SW480 (cell line): ENCODE results near the gene AADACL4.
"Not testable (repeated sequence)": the region's sequence is repeated elsewhere in the genome, so short reads cannot be mapped to it uniquely, and the experiment has no call there.

ENCODE experiments used
- DNase-seq: peaks from one replicate; pipeline ENCODE4 v3.0.0-alpha.2; 2016; ENCODE audit warnings: low spot score

AADACL4 gene

GRCh38 chr1:12629985-12630760 is 13.7 kb upstream of the AADACL4 start:
- DNase-seq: no peak

- DNase-seq: no peak
These were observed 12.8 kb upstream of the AADACL4 start for GRCh38 chr1:12630946-12631530.

GRCh38 chr1:12631571-12631970 is 12.3 kb upstream of the AADACL4 start:
- DNase-seq: no peak

GRCh38 chr1:12634156-12634555 is 9.7 kb upstream of the AADACL4 start:
- DNase-seq: no peak

GRCh38 chr1:12634696-12635202 is 9.1 kb upstream of the AADACL4 start:
- no peak for DNase-seq

- DNase-seq: no peak
These were observed 7.6 kb upstream of the AADACL4 start for GRCh38 chr1:12636098-12636950.

GRCh38 chr1:12637693-12638092 is 6.2 kb upstream of the AADACL4 start:
- DNase-seq: no peak

GRCh38 chr1:12640237-12640957 is 3.5 kb upstream of the AADACL4 start:
- no peak for DNase-seq

GRCh38 chr1:12640958-12641272 is 3.0 kb upstream of the AADACL4 start:
- no peak for DNase-seq

- DNase-seq: no peak
These were observed 806 bp upstream of the AADACL4 start for GRCh38 chr1:12643079-12643478.

GRCh38 chr1:12644237-12644636 is 352 bp downstream of the AADACL4 start:
- DNase-seq: no peak

- no peak for DNase-seq
These were observed 944 bp downstream of the AADACL4 start for GRCh38 chr1:12644829-12645228.

- DNase-seq: not testable (repeated sequence)
These were observed 1.5 kb downstream of the AADACL4 start for GRCh38 chr1:12645401-12645800.

GRCh38 chr1:12648741-12649140 is 4.9 kb downstream of the AADACL4 start:
- no peak for DNase-seq

GRCh38 chr1:12649971-12650421 is 6.1 kb downstream of the AADACL4 start:
- DNase-seq: no peak

GRCh38 chr1:12654004-12654567 is 10.2 kb downstream of the AADACL4 start:
- peak; percentile 46 for DNase-seq

GRCh38 chr1:12654657-12655056 is 10.8 kb downstream of the AADACL4 start:
- DNase-seq: no peak

- no peak for DNase-seq
These were observed 12.7 kb downstream of the AADACL4 start for GRCh38 chr1:12656575-12656974.

- DNase-seq: no peak
These were observed 13.4 kb downstream of the AADACL4 start for GRCh38 chr1:12657060-12657884.

GRCh38 chr1:12657885-12658512 is 14.1 kb downstream of the AADACL4 start:
- not testable (repeated sequence) for DNase-seq
